H1 (cell line): ENCODE measurements around the gene BCL11A. TPM values are rescaled to one million over a fixed set of nuclear protein-coding genes. Genes with fewer than 3 reads are reported as not detected.

Experiments
- CTCF ChIA-PET: fragments of 300-600 bp; sonication (Branson Sonifier 250); formaldehyde crosslinking; loops from one replicate; lab custom pipeline; 2021; ENCODE audit not compliant: partially characterized antibody; lab: Charles Lee
- POLR2A ChIA-PET: fragments of 300-600 bp; sonication (Branson Sonifier 250); formaldehyde crosslinking; loops from one replicate; lab custom pipeline; 2021; ENCODE audit warnings: inconsistent platforms; ENCODE audit not compliant: partially characterized antibody; lab: Charles Lee
- DNase-seq, 2 experiments: peaks; one replicate each; pipeline versions ENCODE4 v3.0.0 to v3.0.0-alpha.2; 2010 to 2022; ENCODE audit warnings: low spot score in 2 of 2, low read depth in 1 of 2, mixed read lengths in 1 of 2
- FAIRE-seq: peaks from 2 replicates; lab custom pipeline; 2011; peaks lifted over from hg19 to GRCh38; lab: Jason Lieb, UNC
- H2AFZ ChIP-seq: 2 replicates; pipeline ENCODE4 v1.8.1; 2012; ENCODE audit warnings: low read length, inconsistent platforms
- H2AK5ac ChIP-seq: 2 replicates; pipeline ENCODE4 v1.6.1; 2013; ENCODE audit warnings: low read depth, low read length
- H2BK120ac ChIP-seq: replicated peaks from 2 replicates; pipeline ENCODE3; 2013; ENCODE audit warnings: low read depth, low read length, inconsistent platforms
- H2BK12ac ChIP-seq: 2 replicates; pipeline ENCODE4 v1.6.1; 2013; ENCODE audit warnings: low read depth, low read length
- H2BK15ac ChIP-seq: 2 replicates; pipeline ENCODE4 v1.6.1; 2013; ENCODE audit warnings: low read length
- H2BK20ac ChIP-seq: 2 replicates; pipeline ENCODE4 v1.6.1; 2013; ENCODE audit warnings: low read length
- H2BK5ac ChIP-seq: 2 replicates; pipeline ENCODE4 v1.6.1; 2013; ENCODE audit warnings: low read depth, low read length
- H3K14ac ChIP-seq: 2 replicates; pipeline ENCODE4 v1.6.1; 2013; ENCODE audit warnings: inconsistent platforms; ENCODE audit not compliant: insufficient read length
- H3K18ac ChIP-seq: 2 replicates; pipeline ENCODE4 v1.6.1; 2013; ENCODE audit warnings: low read length; ENCODE audit errors: extremely low read depth
- H3K23ac ChIP-seq: 2 replicates; pipeline ENCODE4 v1.6.1; 2013; ENCODE audit warnings: inconsistent platforms; ENCODE audit not compliant: insufficient read length
- H3K23me2 ChIP-seq: 2 replicates; pipeline ENCODE4 v1.6.1; 2013; ENCODE audit warnings: low read depth, low read length
- H3K27ac ChIP-seq: 2 replicates; pipeline ENCODE4 v1.6.1; 2011; ENCODE audit warnings: low read depth, low read length, inconsistent platforms
- H3K27me3 ChIP-seq, 4 experiments: replicated peaks in 1 of 4; 1 replicate in 1 of 4; 2 replicates in 3 of 4; pipeline versions ENCODE4 v1.6.1 to v1.8.1; 2011 to 2013; ENCODE audit warnings: low read length in 3 of 4, mild to moderate bottlenecking in 3 of 4, inconsistent platforms in 2 of 4, mixed read lengths in 2 of 4, moderate library complexity in 1 of 4; ENCODE audit not compliant: control insufficient read depth in 3 of 4, insufficient read depth in 3 of 4; ENCODE audit errors: extremely low read depth in 1 of 4
- H3K36me3 ChIP-seq, 4 experiments: 2 replicates each; pipeline versions ENCODE4 v1.6.1 to v1.8.1; 2011 to 2013; ENCODE audit warnings: mild to moderate bottlenecking in 4 of 4, low read length in 3 of 4, moderate library complexity in 2 of 4, control low read depth in 1 of 4, inconsistent platforms in 1 of 4; ENCODE audit not compliant: insufficient read depth in 4 of 4, control insufficient read depth in 2 of 4
- H3K4ac ChIP-seq: replicated peaks from 2 replicates; pipeline ENCODE3; 2013; ENCODE audit warnings: low read length, low read depth, mixed read lengths, inconsistent platforms; ENCODE audit not compliant: insufficient read length
- H3K4me1 ChIP-seq, 4 experiments: replicated peaks in 1 of 4; 1 replicate in 1 of 4; 2 replicates in 3 of 4; pipeline versions ENCODE4 v1.6.1 to v1.8.1; 2011 to 2013; ENCODE audit warnings: low read length in 3 of 4, inconsistent platforms in 2 of 4, mixed read lengths in 1 of 4; ENCODE audit not compliant: insufficient read depth in 4 of 4, control insufficient read depth in 3 of 4
- H3K4me2 ChIP-seq, 2 experiments: 2 replicates each; pipeline versions ENCODE4 v1.6.1 to v1.8.1; 2011 to 2013; ENCODE audit warnings: low read depth in 2 of 2, low read length in 2 of 2, control low read depth in 1 of 2, inconsistent platforms in 1 of 2, mild to moderate bottlenecking in 1 of 2; ENCODE audit not compliant: insufficient read depth in 1 of 2
- H3K4me3 ChIP-seq, 4 experiments: fragments of 200-600, 300-600 bp in 1 of 4; sonication (generic), shearing (Covaris generic), sonication (Bioruptor Twin) in 1 of 4; 2 replicates each; pipeline versions ENCODE4 v1.5.1 to v1.8.1; 2011 to 2016; ENCODE audit warnings: low read length in 4 of 4, low read depth in 3 of 4, control low read depth in 2 of 4, inconsistent platforms in 2 of 4, mild to moderate bottlenecking in 2 of 4, mixed read lengths in 1 of 4, moderate library complexity in 1 of 4; ENCODE audit not compliant: insufficient read depth in 2 of 4; ENCODE audit errors: extremely low read depth in 1 of 4
- H3K56ac ChIP-seq: replicated peaks from 2 replicates; pipeline ENCODE3; 2013; ENCODE audit warnings: low read depth, mild to moderate bottlenecking, mixed read lengths, low read length, inconsistent platforms; ENCODE audit not compliant: insufficient read length
- H3K79me1 ChIP-seq: 2 replicates; pipeline ENCODE4 v1.6.1; 2013; ENCODE audit warnings: low read depth, low read length, control low read depth
- H3K79me2 ChIP-seq, 2 experiments: 2 replicates each; pipeline versions ENCODE4 v1.6.1 to v1.8.1; 2012 to 2013; ENCODE audit warnings: low read length in 2 of 2, mild to moderate bottlenecking in 2 of 2, inconsistent platforms in 1 of 2; ENCODE audit not compliant: insufficient read depth in 2 of 2, control insufficient read depth in 1 of 2
- H3K9ac ChIP-seq, 4 experiments: replicated peaks in 1 of 4; 1 replicate in 1 of 4; 2 replicates in 3 of 4; pipeline versions ENCODE4 v1.6.1 to v1.8.1; 2011 to 2013; ENCODE audit warnings: low read depth in 3 of 4, low read length in 3 of 4, control low read depth in 2 of 4, mild to moderate bottlenecking in 2 of 4, moderate library complexity in 2 of 4, inconsistent platforms in 1 of 4; ENCODE audit errors: extremely low read depth in 1 of 4
- H3K9me3 ChIP-seq, 2 experiments: 2 replicates each; pipeline versions ENCODE4 v1.6.1 to v1.8.1; 2012 to 2013; ENCODE audit warnings: mild to moderate bottlenecking in 2 of 2, moderate library complexity in 2 of 2, control low read depth in 1 of 2, inconsistent platforms in 1 of 2, low read depth in 1 of 2, low read length in 1 of 2, mixed read lengths in 1 of 2; ENCODE audit not compliant: insufficient read depth in 2 of 2
- H4K20me1 ChIP-seq, 2 experiments: replicated peaks in 1 of 2; 2 replicates each; pipeline versions ENCODE3 to v1.8.1; 2011 to 2013; ENCODE audit warnings: inconsistent platforms in 2 of 2, low read length in 2 of 2, mild to moderate bottlenecking in 1 of 2; ENCODE audit not compliant: insufficient read depth in 2 of 2, control insufficient read depth in 1 of 2
- H4K5ac ChIP-seq: 2 replicates; pipeline ENCODE4 v1.6.1; 2013; ENCODE audit warnings: low read length, low read depth, mixed read lengths, inconsistent platforms; ENCODE audit not compliant: insufficient read length
- H4K8ac ChIP-seq: 2 replicates; pipeline ENCODE4 v1.8.0; 2013; ENCODE audit warnings: mild to moderate bottlenecking, moderate library complexity, low read length, inconsistent platforms; ENCODE audit not compliant: insufficient read depth; ENCODE audit errors: extremely low read depth
- H4K91ac ChIP-seq: replicated peaks from 2 replicates; pipeline ENCODE3; 2013; ENCODE audit warnings: low read length, mixed read lengths, inconsistent platforms; ENCODE audit not compliant: insufficient read length
- BCL11A ChIP-seq, 2 experiments: IDR thresholded peaks; one replicate each; pipeline ENCODE4 v1.6.1; 2011; ENCODE audit warnings: low read depth in 2 of 2, low read length in 2 of 2, mild to moderate bottlenecking in 2 of 2
- FOSL1 ChIP-seq: IDR thresholded peaks from 2 replicates; pipeline ENCODE4 v1.6.1; 2011; ENCODE audit warnings: mild to moderate bottlenecking, low read depth, low read length, moderate library complexity; ENCODE audit not compliant: insufficient read depth
- GABPA ChIP-seq: IDR thresholded peaks from 2 replicates; pipeline ENCODE4 v1.6.1; 2011; ENCODE audit warnings: mild to moderate bottlenecking, low read length, moderate library complexity, borderline replicate concordance; ENCODE audit not compliant: insufficient read depth
- KDM1A ChIP-seq: fragments of 200-600, 300-600 bp; sonication (generic); IDR thresholded peaks from 2 replicates; pipeline ENCODE4 v1.7.1; 2016; ENCODE audit warnings: mild to moderate bottlenecking, low read length, borderline replicate concordance
- KDM4A ChIP-seq: IDR thresholded peaks from one replicate; pipeline ENCODE4 v1.7.1; 2012; ENCODE audit warnings: low read depth, mild to moderate bottlenecking, moderate library complexity, low read length, inconsistent platforms; ENCODE audit not compliant: severe bottlenecking
- RXRA ChIP-seq: IDR thresholded peaks from 2 replicates; pipeline ENCODE4 v1.6.1; 2011; ENCODE audit warnings: low read depth, mild to moderate bottlenecking, low read length, moderate library complexity; ENCODE audit not compliant: insufficient read depth
- WGBS, 2 experiments: shearing (Covaris generic) in 1 of 2; methylation state at CpG; one replicate each; pipeline versions ENCODE4 v1.1.6 to v1.1.7; 2013 to 2015; ENCODE audit warnings: low lambda C conversion rate in 2 of 2, mixed read lengths in 2 of 2, inconsistent platforms in 1 of 2, low coverage in 1 of 2, missing lambda C conversion rate in 1 of 2; ENCODE audit not compliant: insufficient replicate concordance in 2 of 2, insufficient coverage in 1 of 2, insufficient read length in 1 of 2; ENCODE audit errors: extremely low coverage in 1 of 2, missing lambda C conversion rate in 1 of 2; 5-methylcytosine and 5-hydroxymethylcytosine counted together
- polyA plus RNA-seq, 7 experiments: library from polyadenylated mRNA; depleted of rRNA in 3 of 7; stranded (reverse) in 5 of 7; unstranded in 2 of 7; fragments of >200 nt in 5 of 7; fragments of 200-250 nt in 2 of 7; gene quantifications; 1 replicate in 5 of 7; 2 replicates in 1 of 7; 4 replicates in 1 of 7; pipeline versions ENCODE4 v1.2.1 to v1.2.3, GENCODE V29; 2011 to 2013; ENCODE audit warnings: missing spikeins in 2 of 7, mixed read lengths in 2 of 7
- total RNA-seq: library from RNA; stranded (reverse); fragmentation: NEBNext Ultra II Directional; extraction: Animal tissue kit (Norgen Biotek cat#: 25700); gene quantifications from 2 replicates; pipeline ENCODE4 v1.2.1, GENCODE V29; 2021
- TF ChIP-seq, protein P1 (sequence below), 3 experiments: IDR thresholded peaks; 1 replicate in 2 of 3; 2 replicates in 1 of 3; pipeline versions ENCODE4 v1.5.1 to v1.6.1; 2011; ENCODE audit warnings: low read length in 3 of 3, mild to moderate bottlenecking in 3 of 3, inconsistent platforms in 2 of 3, low read depth in 1 of 3, moderate library complexity in 1 of 3; ENCODE audit not compliant: insufficient read depth in 1 of 3; ENCODE audit errors: control extremely low read depth in 1 of 3
- TF ChIP-seq, protein P2 (sequence below): IDR thresholded peaks from 2 replicates; pipeline ENCODE4 v1.6.1; 2011; ENCODE audit warnings: low read length, improper control_type of control experiment
- TF ChIP-seq, protein P3 (sequence below): IDR thresholded peaks from 2 replicates; pipeline ENCODE4 v1.6.1; 2012; ENCODE audit warnings: inconsistent platforms

The BCL11A gene
- total and polyA plus RNA-seq, 2 of the 8 experiments (the other 6 are each of a cell fraction or from before 2014, with no cell fraction given), result 11.9 to 59.3 TPM

DNA sequence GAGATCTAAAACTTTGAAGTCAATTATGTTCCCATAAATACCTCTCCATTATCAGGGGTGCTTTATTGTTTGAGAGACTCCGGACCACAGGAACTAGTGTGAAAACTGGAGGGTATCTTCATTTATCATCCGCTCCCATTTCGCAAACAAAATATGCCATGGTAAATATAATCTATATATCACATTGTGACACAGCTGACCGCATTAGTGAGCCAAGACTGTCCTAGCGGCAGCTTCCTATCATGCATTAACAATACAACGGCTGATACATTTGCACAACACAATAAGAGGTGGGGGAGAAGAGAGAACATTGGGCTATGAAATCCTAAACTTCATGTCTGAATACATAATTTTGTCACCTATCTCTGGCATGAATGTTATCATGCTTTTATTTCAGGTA is 29.5 kb downstream of the BCL11A start:
- H2AK5ac ChIP-seq, result no peak overlapping the region
- H3K27me3 ChIP-seq, result no peaks in the 10 kb centered on the region
- H2AFZ ChIP-seq, result no peak overlapping the region
- ChIA-PET CTCF (interaction anchor here (0.6 to 2.8 kb wide), 6 partner anchors 9 to 46 kb away, joined by 3 to 10 read pairs (median 4); no protein-coding TSS in a partner anchor), POLR2A (interaction anchor here (1.9 kb wide), 1 partner anchor 26 kb away, joined by 6 read pairs; no protein-coding TSS in a partner anchor)
- H3K4me3 ChIP-seq, result no peak overlapping the region
- H3K4me2 ChIP-seq, result no peak overlapping the region
- no peak overlapping the region for H3K4ac ChIP-seq
- no peak overlapping the region for H2BK12ac ChIP-seq
- H3K79me2 ChIP-seq, result peaks cover 14 to 98% of the 10 kb centered on the region in 2 experiments
- H3K9me3 ChIP-seq, result no peaks in the 10 kb centered on the region
- H4K91ac ChIP-seq, result no peak overlapping the region
- no peak overlapping the region for H4K5ac ChIP-seq
- H3K36me3 ChIP-seq, result peaks cover 0 to 25% (median 2%) of the 10 kb centered on the region in 4 experiments; a peak in 4 of 8 replicates
- peaks cover 14 to 23% of the 10 kb centered on the region in 2 experiments for H4K20me1 ChIP-seq
- FAIRE-seq (no peak), DNase-seq (no peak)
- no peak overlapping the region for H3K27ac ChIP-seq
- no peak overlapping the region for H3K23ac ChIP-seq
- H3K14ac ChIP-seq, result no peak overlapping the region
- H2BK120ac ChIP-seq, result no peak overlapping the region
- H4K8ac ChIP-seq, result no peak overlapping the region
- H3K18ac ChIP-seq, result no peak overlapping the region
- H2BK20ac ChIP-seq, result no peak overlapping the region
- no peak overlapping the region for H2BK5ac ChIP-seq
- H3K9ac ChIP-seq, result no peak overlapping the region
- peaks cover 4% of the 10 kb centered on the region for H3K23me2 ChIP-seq
- no peak overlapping the region for H3K56ac ChIP-seq
- peaks cover 3 to 48% (median 21%) of the 10 kb centered on the region in 4 experiments for H3K4me1 ChIP-seq
- peaks cover 12% of the 10 kb centered on the region for H3K79me1 ChIP-seq
- no peak overlapping the region for H2BK15ac ChIP-seq
- 85% methylated on average over 6 of the region's 6 CpGs; no CpG with 5 or more reads in 1 of the 2 experiments for WGBS, 2 experiments
- TF ChIP-seq BCL11A (IDR thresholded peaks at IDR 0.05; ENCODE audit: low read depth in 2 of 2, low read length in 2 of 2) (no peak), RXRA (no peak), GABPA (no peak), FOSL1 (no peak), KDM1A (no peak), KDM4A (no peak)
- TF ChIP-seq, protein P1, sequence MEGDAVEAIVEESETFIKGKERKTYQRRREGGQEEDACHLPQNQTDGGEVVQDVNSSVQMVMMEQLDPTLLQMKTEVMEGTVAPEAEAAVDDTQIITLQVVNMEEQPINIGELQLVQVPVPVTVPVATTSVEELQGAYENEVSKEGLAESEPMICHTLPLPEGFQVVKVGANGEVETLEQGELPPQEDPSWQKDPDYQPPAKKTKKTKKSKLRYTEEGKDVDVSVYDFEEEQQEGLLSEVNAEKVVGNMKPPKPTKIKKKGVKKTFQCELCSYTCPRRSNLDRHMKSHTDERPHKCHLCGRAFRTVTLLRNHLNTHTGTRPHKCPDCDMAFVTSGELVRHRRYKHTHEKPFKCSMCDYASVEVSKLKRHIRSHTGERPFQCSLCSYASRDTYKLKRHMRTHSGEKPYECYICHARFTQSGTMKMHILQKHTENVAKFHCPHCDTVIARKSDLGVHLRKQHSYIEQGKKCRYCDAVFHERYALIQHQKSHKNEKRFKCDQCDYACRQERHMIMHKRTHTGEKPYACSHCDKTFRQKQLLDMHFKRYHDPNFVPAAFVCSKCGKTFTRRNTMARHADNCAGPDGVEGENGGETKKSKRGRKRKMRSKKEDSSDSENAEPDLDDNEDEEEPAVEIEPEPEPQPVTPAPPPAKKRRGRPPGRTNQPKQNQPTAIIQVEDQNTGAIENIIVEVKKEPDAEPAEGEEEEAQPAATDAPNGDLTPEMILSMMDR (IDR thresholded peaks at IDR 0.05; ENCODE audit: control extremely low read depth in 1 of 3, insufficient read depth in 1 of 3, low read depth in 1 of 3, low read length in 3 of 3), result no peak
- TF ChIP-seq, protein P2, sequence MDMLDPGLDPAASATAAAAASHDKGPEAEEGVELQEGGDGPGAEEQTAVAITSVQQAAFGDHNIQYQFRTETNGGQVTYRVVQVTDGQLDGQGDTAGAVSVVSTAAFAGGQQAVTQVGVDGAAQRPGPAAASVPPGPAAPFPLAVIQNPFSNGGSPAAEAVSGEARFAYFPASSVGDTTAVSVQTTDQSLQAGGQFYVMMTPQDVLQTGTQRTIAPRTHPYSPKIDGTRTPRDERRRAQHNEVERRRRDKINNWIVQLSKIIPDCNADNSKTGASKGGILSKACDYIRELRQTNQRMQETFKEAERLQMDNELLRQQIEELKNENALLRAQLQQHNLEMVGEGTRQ, result no peak
- TF ChIP-seq, protein P3, sequence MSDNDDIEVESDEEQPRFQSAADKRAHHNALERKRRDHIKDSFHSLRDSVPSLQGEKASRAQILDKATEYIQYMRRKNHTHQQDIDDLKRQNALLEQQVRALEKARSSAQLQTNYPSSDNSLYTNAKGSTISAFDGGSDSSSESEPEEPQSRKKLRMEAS, result no peak
